Coronary artery (tissue), 2 donors: ENCODE data around the gene PRKN.
A peak's percentile ranks its signal among the peaks of the same experiment; 100 is the strongest.

Source experiments
- DNase-seq: peaks from one replicate; pipeline ENCODE4 v3.0.0-alpha.2; 2017; ENCODE audit warnings: low spot score
- H3K27ac ChIP-seq, 2 donors: fragments of 200-600 bp; sonication (generic); one replicate each; pipeline ENCODE4 v1.5.1; 2016 to 2019
- H3K4me3 ChIP-seq: fragments of 200-600 bp; sonication (generic); 2 replicates; pipeline ENCODE4 v1.5.1; 2016; ENCODE audit warnings: mild to moderate bottlenecking, moderate library complexity
- CTCF ChIP-seq: fragments of 200-600 bp; sonication (generic); IDR thresholded peaks from one replicate; pipeline ENCODE4 v1.5.1; 2019; ENCODE audit warnings: antibody characterized with exemption

PRKN gene

GRCh38 chr6:161750686-161751085, 976.9 kb downstream of the PRKN start:
- H3K27ac ChIP-seq: no peak overlapping the region
- no peak for TF ChIP-seq CTCF
- no peak for DNase-seq

GRCh38 chr6:161749576-161749975, 978.0 kb downstream of the PRKN start:
- DNase-seq: no peak
- TF ChIP-seq CTCF: no peak
- no peak overlapping the region for H3K4me3 ChIP-seq
- H3K27ac ChIP-seq: no peak overlapping the region

More at GRCh38 chr6:161750686-161751085, 976.9 kb downstream of the PRKN start:
- no peak overlapping the region for H3K4me3 ChIP-seq

- Histone ChIP-seq H3K4me3 (peak overlapping the region; percentile 28), H3K27ac (no peak overlapping the region)
- no peak for DNase-seq
- TF ChIP-seq CTCF: no peak
Observed at GRCh38 chr6:161748535-161749416, 978.8 kb downstream of the PRKN start.

- no peak for DNase-seq
- no peak for TF ChIP-seq CTCF
Observed at GRCh38 chr6:161747506-161747905, 980.1 kb downstream of the PRKN start.

GRCh38 chr6:161745594-161746141, 981.9 kb downstream of the PRKN start:
- no peak overlapping the region for H3K27ac ChIP-seq
- DNase-seq: no peak
- H3K4me3 ChIP-seq: no peak overlapping the region
- no peak for TF ChIP-seq CTCF

More at GRCh38 chr6:161747506-161747905, 980.1 kb downstream of the PRKN start:
- Histone ChIP-seq H3K4me3 (no peak overlapping the region), H3K27ac (no peak overlapping the region)

- DNase-seq: no peak
- Histone ChIP-seq H3K27ac (no peak overlapping the region), H3K4me3 (no peak overlapping the region)
- no peak for TF ChIP-seq CTCF
Observed at GRCh38 chr6:161745128-161745527, 982.4 kb downstream of the PRKN start.
